AG10803 (cell line): ENCODE results near the gene GIT1.
"Not testable (repeated sequence)": the region's sequence is repeated elsewhere in the genome, so short reads cannot be mapped to it uniquely, and the experiment has no call there.

Source experiments
- DNase-seq: peaks from one replicate; pipeline ENCODE4 v3.0.0; 2010; ENCODE audit warnings: low read depth
- H3K4me3 ChIP-seq: 2 replicates; pipeline ENCODE4 v1.5.1; 2011; ENCODE audit warnings: mild to moderate bottlenecking, low read length, control low read depth
- CTCF ChIP-seq: conservative IDR thresholded peaks from 2 replicates; pipeline ENCODE4 v1.5.1; 2011; ENCODE audit warnings: mild to moderate bottlenecking, low read length, control low read depth, inconsistent platforms

The GIT1 gene

DNA sequence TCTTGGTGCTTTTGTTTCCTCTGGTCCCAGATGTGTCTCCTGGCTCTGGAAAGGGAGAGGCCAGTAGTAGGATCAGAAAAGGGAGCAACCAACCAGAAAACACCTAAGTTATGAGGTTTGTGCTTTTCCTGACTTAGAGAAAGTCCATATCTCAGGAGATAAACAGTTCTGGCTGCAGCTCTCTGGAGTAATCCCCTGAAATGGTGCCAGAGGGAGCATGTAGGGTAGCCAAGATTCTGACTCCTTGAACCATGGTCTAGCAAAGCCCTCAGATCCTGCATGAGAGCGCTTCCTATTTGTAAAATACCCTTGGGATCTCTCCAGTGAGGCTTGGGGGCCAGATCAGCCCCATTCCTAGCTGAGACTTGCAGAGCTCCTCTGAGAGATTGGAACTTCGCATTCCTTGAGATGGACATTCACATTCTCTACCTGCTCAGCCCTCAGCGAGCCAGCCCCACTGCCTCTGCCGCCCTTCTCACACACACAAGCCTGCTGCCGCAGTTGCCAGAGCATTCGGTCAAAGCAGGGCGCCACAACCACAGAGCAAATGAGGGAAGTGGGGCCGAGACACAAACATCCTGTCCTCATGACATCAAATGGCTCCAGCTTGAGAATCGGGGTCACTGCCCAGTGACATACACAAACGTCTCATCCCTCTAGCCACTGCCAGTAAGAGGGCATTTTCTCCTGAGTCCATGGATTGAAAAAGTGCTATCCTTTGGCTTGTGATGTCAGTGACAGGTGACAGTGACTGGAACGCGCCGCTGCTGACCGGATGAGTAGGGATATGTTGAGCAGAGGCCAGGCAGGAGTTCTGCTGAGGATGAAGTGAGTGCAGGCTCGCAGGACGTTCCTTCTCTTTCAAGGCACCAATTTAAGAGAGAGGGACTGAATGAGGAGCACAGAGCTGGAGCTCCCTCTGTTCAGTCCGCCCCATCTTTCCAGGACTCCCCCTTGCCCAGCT is 27.6 kb downstream of the GIT1 start:
- TF ChIP-seq CTCF: no peak
- no peak overlapping the region for H3K4me3 ChIP-seq
- DNase-seq: no peak

DNA sequence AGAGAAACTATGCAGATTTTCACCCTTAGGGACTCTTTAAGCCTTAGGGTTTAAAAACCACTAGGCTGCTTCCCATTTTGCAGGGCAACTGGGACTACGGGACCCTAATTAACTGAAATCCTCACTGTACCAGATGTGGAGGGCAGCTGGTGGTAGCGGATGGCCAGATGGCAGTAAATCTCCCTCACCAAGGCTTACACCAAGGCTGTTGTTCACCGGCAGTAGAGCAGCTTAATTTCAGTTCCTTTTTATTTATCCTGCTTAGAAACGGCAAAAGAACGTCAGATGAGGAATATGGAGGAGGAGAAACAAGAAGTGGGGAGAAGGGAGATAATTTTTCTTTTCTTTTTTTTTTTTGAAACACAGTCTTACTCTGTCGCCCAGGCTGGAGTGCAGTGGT is 29.1 kb downstream of the GIT1 start:
- H3K4me3 ChIP-seq: no peak overlapping the region
- no peak for TF ChIP-seq CTCF
- no peak for DNase-seq

GRCh38 chr17:29559640-29560039 is 29.8 kb downstream of the GIT1 start:
- no peak overlapping the region for H3K4me3 ChIP-seq
- TF ChIP-seq CTCF: no peak

GRCh38 chr17:29558139-29558538 is 31.3 kb downstream of the GIT1 start:
- H3K4me3 ChIP-seq, DNase-seq: not testable (repeated sequence)

More at GRCh38 chr17:29559640-29560039, 29.8 kb downstream of the GIT1 start:
- DNase-seq: no peak

- TF ChIP-seq CTCF: no peak
- DNase-seq: no peak
- H3K4me3 ChIP-seq: no peak overlapping the region
Observed at GRCh38 chr17:29557739-29558116, 31.7 kb downstream of the GIT1 start.

- no peak overlapping the region for H3K4me3 ChIP-seq
- no peak for DNase-seq
- no peak for TF ChIP-seq CTCF
Observed at GRCh38 chr17:29557085-29557738, 32.2 kb downstream of the GIT1 start.

DNA sequence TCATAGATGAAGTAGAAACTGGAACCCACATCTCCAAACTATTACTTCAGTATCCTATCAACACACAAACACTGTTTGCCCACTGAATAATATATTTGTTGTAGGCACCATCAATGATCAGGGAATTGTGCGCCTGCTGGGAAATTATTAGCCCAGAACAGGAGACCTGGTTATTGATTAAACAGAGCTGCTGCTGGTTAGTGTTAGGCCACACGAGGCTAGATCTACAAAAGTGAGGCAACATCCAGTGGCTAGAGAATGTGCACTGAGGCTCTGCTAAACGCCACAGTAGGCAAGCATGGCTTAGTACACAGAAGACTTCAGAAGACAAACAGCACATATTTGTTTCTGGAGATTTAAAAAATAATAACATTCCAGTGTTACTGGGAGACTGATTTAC is 33.6 kb downstream of the GIT1 start:
- DNase-seq: no peak
- TF ChIP-seq CTCF: no peak
- no peak overlapping the region for H3K4me3 ChIP-seq
